ENCODE results near the gene NAV3. TPM values are rescaled to one million over a fixed set of nuclear protein-coding genes. Genes with fewer than 3 reads are reported as not detected.

The NAV3 gene
- total RNA-seq, 2 donors from 2014 or later: not detected

GRCh38 chr12:77861317-77861716, 30.6 kb downstream of the NAV3 start:
- Mint-ChIP-seq H3K27me3 (no peaks in the 10 kb centered on the region), H3K9me3 (peaks cover 9% of the 10 kb centered on the region), H3K4me1 (no peaks in the 10 kb centered on the region), H3K27ac (no peak overlapping the region), H3K4me3 (no peak overlapping the region), H3K36me3 (ENCODE audit: low read depth) (no peaks in the 10 kb centered on the region)
- no peak for ATAC-seq (replicated peaks)

DNA sequence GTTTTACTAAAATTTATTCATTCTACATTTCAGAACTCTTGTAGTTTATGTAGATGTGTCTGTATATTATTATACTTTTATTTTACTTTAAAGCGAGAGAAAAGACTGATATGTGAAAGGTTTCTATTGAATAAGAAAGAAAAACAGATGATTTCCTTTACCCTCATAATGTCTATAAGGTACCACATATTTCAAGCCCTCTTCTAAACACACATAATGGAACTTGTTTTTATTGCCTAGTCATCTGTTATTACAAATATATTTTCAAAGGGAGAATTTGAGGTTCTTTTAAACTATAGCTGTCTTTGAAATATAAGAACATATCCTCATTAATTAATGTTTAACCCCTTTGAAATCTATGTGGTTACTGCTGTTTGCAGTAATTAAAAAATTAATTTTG, 34.5 kb downstream of the NAV3 start:
- Mint-ChIP-seq H3K4me1 (no peaks in the 10 kb centered on the region), H3K27me3 (no peaks in the 10 kb centered on the region), H3K36me3 (ENCODE audit: low read depth) (no peaks in the 10 kb centered on the region), H3K27ac (no peak overlapping the region), H3K9me3 (peaks cover 17% of the 10 kb centered on the region), H3K4me3 (no peak overlapping the region)
- no peak for ATAC-seq (replicated peaks)

DNA sequence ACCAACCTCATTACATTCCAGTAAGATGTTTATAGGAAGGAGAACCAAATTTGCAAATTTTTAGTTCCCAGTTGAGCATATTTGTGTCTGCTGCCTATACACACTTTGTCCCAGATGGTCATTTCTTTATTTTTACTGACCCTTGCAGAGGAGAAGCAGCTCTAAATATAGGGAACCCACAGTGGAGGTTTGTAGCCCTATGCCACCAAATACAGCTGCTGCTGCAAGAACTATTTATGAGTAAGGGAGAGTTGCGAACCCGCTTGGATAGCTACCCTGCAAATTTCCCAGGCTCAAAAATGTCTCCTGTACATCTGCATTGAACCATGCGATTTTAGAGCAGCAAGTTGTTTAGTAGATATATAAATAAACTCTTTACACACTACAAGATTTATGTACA, 48.2 kb downstream of the NAV3 start:
- H3K27me3 Mint-ChIP-seq: no peaks in the 10 kb centered on the region
- H3K36me3 Mint-ChIP-seq (ENCODE audit: low read depth): no peaks in the 10 kb centered on the region
- no peak overlapping the region for H3K27ac Mint-ChIP-seq
- H3K4me3 Mint-ChIP-seq: no peak overlapping the region
- ATAC-seq (replicated peaks): no peak
- H3K9me3 Mint-ChIP-seq: peaks cover 6% of the 10 kb centered on the region
- no peaks in the 10 kb centered on the region for H3K4me1 Mint-ChIP-seq

GRCh38 chr12:77882709-77883108, 52.0 kb downstream of the NAV3 start:
- no peak overlapping the region for H3K27ac Mint-ChIP-seq
- ATAC-seq (replicated peaks): no peak
- no peaks in the 10 kb centered on the region for H3K4me1 Mint-ChIP-seq
- no peaks in the 10 kb centered on the region for H3K36me3 Mint-ChIP-seq (ENCODE audit: low read depth)
- no peaks in the 10 kb centered on the region for H3K27me3 Mint-ChIP-seq
- H3K4me3 Mint-ChIP-seq: no peak overlapping the region
- peaks cover 12% of the 10 kb centered on the region for H3K9me3 Mint-ChIP-seq

- Mint-ChIP-seq H3K27ac (no peak overlapping the region), H3K36me3 (ENCODE audit: low read depth) (no peaks in the 10 kb centered on the region), H3K4me1 (no peaks in the 10 kb centered on the region), H3K4me3 (no peak overlapping the region), H3K9me3 (peaks cover 14% of the 10 kb centered on the region), H3K27me3 (no peaks in the 10 kb centered on the region)
- no peak for ATAC-seq (replicated peaks)
Measured at GRCh38 chr12:77888611-77889010, 57.9 kb downstream of the NAV3 start.

GRCh38 chr12:77891518-77892147, 60.9 kb downstream of the NAV3 start:
- no peaks in the 10 kb centered on the region for H3K27me3 Mint-ChIP-seq
- no peak for ATAC-seq (replicated peaks)

GRCh38 chr12:77893918-77894317, 63.2 kb downstream of the NAV3 start:
- Mint-ChIP-seq H3K36me3 (ENCODE audit: low read depth) (no peaks in the 10 kb centered on the region), H3K4me1 (no peaks in the 10 kb centered on the region), H3K9me3 (peaks cover 8% of the 10 kb centered on the region), H3K27me3 (no peaks in the 10 kb centered on the region), H3K4me3 (no peak overlapping the region), H3K27ac (no peak overlapping the region)
- ATAC-seq (replicated peaks): no peak

More at GRCh38 chr12:77891518-77892147, 60.9 kb downstream of the NAV3 start:
- H3K27ac Mint-ChIP-seq: no peak overlapping the region
- H3K4me3 Mint-ChIP-seq: no peak overlapping the region
- no peaks in the 10 kb centered on the region for H3K36me3 Mint-ChIP-seq (ENCODE audit: low read depth)
- H3K9me3 Mint-ChIP-seq: peaks cover 13% of the 10 kb centered on the region
- H3K4me1 Mint-ChIP-seq: no peaks in the 10 kb centered on the region

GRCh38 chr12:77894556-77894955, 63.9 kb downstream of the NAV3 start:
- H3K9me3 Mint-ChIP-seq: peaks cover 8% of the 10 kb centered on the region
- ATAC-seq (replicated peaks): no peak
- H3K36me3 Mint-ChIP-seq (ENCODE audit: low read depth): no peaks in the 10 kb centered on the region
- no peaks in the 10 kb centered on the region for H3K4me1 Mint-ChIP-seq
- no peaks in the 10 kb centered on the region for H3K27me3 Mint-ChIP-seq
- H3K27ac Mint-ChIP-seq: no peak overlapping the region
- H3K4me3 Mint-ChIP-seq: no peak overlapping the region

DNA sequence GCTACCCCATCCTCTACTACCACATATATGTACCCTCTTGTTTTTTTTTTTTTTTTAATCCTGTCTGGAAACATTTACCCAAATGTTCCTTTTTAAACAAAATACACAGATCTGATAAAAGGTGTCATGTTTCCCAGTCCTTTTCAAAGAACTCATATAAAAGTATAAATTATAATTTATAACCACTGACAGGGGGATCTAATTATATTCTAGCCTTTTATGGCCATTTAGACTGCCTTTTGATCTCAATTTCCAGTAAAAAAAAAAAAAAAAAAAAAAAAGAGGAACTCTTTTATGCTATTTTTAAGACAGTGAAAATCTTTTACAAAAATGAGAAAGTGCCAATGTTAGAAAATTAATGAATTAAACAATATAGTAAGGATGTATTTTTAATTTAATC, 65.0 kb downstream of the NAV3 start:
- Mint-ChIP-seq H3K4me3 (no peak overlapping the region), H3K27ac (no peak overlapping the region), H3K36me3 (ENCODE audit: low read depth) (no peaks in the 10 kb centered on the region), H3K4me1 (no peaks in the 10 kb centered on the region), H3K27me3 (no peaks in the 10 kb centered on the region), H3K9me3 (peaks cover 8% of the 10 kb centered on the region)
- ATAC-seq (replicated peaks): no peak

GRCh38 chr12:77907936-77908335, 77.2 kb downstream of the NAV3 start:
- Mint-ChIP-seq H3K9me3 (peaks cover 8% of the 10 kb centered on the region), H3K27ac (no peak overlapping the region), H3K27me3 (no peaks in the 10 kb centered on the region), H3K4me1 (no peaks in the 10 kb centered on the region), H3K4me3 (no peak overlapping the region), H3K36me3 (ENCODE audit: low read depth) (no peaks in the 10 kb centered on the region)
- ATAC-seq (replicated peaks): no peak

- H3K4me3 Mint-ChIP-seq: no peak overlapping the region
- no peaks in the 10 kb centered on the region for H3K36me3 Mint-ChIP-seq (ENCODE audit: low read depth)
- H3K9me3 Mint-ChIP-seq: peaks cover 16% of the 10 kb centered on the region
- H3K4me1 Mint-ChIP-seq: no peaks in the 10 kb centered on the region
- no peak for ATAC-seq (replicated peaks)
- no peaks in the 10 kb centered on the region for H3K27me3 Mint-ChIP-seq
- H3K27ac Mint-ChIP-seq: no peak overlapping the region
Measured at GRCh38 chr12:77914081-77914488, 83.4 kb downstream of the NAV3 start.

GRCh38 chr12:77915071-77915600, 84.4 kb downstream of the NAV3 start:
- Mint-ChIP-seq H3K27ac (no peak overlapping the region), H3K4me3 (no peak overlapping the region), H3K9me3 (peaks cover 16% of the 10 kb centered on the region), H3K27me3 (no peaks in the 10 kb centered on the region), H3K36me3 (ENCODE audit: low read depth) (no peaks in the 10 kb centered on the region), H3K4me1 (no peaks in the 10 kb centered on the region)
- no peak for ATAC-seq (replicated peaks)

DNA sequence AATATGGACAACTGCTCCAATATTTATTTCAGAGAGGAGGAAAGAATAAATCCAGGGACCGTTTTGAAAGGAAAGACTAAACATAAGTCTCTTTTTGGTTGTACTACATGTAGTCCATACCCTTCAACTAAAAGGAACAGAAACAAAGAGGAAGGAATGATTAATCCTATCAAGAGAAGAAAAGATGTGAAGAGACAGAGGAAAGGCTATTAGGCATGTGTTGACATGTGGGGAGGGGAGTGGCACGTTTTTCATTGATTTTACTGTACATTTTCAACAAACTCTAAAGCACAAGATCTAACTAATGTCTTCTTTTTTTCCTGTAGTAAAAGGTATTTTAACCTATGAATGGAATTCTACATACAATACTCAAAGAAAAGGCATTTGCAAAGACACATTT, 85.6 kb downstream of the NAV3 start:
- H3K9me3 Mint-ChIP-seq: peaks cover 11% of the 10 kb centered on the region
- H3K27ac Mint-ChIP-seq: no peak overlapping the region
- H3K36me3 Mint-ChIP-seq (ENCODE audit: low read depth): no peaks in the 10 kb centered on the region
- no peak overlapping the region for H3K4me3 Mint-ChIP-seq
- ATAC-seq (replicated peaks): no peak
- H3K4me1 Mint-ChIP-seq: no peaks in the 10 kb centered on the region
- H3K27me3 Mint-ChIP-seq: no peaks in the 10 kb centered on the region

DNA sequence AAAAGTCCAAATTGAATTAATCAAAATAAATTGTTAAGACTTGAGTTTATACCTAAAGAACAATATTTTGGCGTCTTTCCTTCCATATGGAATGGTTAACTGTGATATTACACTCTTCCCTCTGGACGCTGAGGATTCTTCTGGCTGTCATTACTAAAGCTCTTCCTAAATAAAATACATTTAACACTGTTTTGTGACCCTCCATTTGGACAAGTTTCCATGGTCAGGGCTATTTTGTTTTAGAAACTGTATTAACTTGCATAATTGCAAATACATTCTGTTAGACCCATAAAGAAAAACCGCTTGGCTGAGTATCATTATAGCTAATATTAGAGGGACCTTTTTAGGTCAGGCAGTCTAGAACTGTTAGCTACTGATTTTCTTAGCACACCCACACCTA, 87.4 kb downstream of the NAV3 start:
- Mint-ChIP-seq H3K27ac (no peak overlapping the region), H3K27me3 (no peaks in the 10 kb centered on the region), H3K4me3 (no peak overlapping the region), H3K9me3 (peaks cover 15% of the 10 kb centered on the region), H3K36me3 (ENCODE audit: low read depth) (no peaks in the 10 kb centered on the region), H3K4me1 (no peaks in the 10 kb centered on the region)
- no peak for ATAC-seq (replicated peaks)

DNA sequence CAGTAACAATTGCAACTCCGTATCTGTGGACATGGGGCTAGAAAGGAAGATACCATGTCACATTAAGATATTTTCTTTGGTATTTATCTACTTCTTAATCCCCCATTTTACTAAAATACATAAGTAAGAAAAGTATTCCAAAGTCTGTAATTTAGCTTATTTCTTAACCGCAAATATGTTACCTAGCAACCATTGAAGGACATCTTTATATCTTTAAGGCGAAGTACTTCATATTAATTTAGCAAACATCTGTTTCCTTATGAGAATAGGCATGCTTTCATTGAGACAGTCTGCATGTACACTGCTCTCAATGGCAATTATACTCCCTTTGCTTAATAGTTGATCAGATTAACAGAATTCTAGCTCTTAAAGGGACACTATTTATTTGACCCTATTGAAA, 88.8 kb downstream of the NAV3 start:
- Mint-ChIP-seq H3K27me3 (no peaks in the 10 kb centered on the region), H3K9me3 (peaks cover 15% of the 10 kb centered on the region), H3K4me3 (no peak overlapping the region), H3K27ac (no peak overlapping the region), H3K4me1 (no peaks in the 10 kb centered on the region), H3K36me3 (ENCODE audit: low read depth) (no peaks in the 10 kb centered on the region)
- ATAC-seq (replicated peaks): no peak

DNA sequence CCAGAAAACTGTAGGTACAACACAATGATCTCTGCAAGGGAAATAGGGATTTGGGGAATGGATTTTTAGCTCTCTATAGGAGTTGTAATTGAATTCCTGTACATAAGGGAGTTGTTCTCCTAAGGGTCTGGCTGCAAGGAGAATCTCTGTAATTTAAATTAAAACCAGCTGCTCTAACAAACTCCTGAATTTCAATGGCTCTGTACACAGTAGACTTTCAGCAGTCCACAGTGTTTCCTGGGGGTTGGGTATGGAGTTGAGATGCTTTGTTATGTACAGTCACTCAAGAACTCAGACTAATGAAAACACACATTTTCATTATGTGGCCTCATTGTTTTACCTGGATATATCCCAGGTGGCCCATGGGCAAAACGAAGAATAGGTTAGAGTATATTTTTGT, 93.2 kb downstream of the NAV3 start:
- Mint-ChIP-seq H3K36me3 (ENCODE audit: low read depth) (no peaks in the 10 kb centered on the region), H3K4me3 (no peak overlapping the region), H3K27ac (no peak overlapping the region), H3K27me3 (no peaks in the 10 kb centered on the region), H3K4me1 (no peaks in the 10 kb centered on the region), H3K9me3 (peaks cover 3% of the 10 kb centered on the region)
- no peak for ATAC-seq (replicated peaks)

All from activated T-helper 17 cell treated with anti-CD3 and anti-CD28 coated beads, Interleukin-2, amount 50 U/mL, for 72 hours (primary cell).